Measurements from ENCODE around the gene FOXP1. TPM values are rescaled to one million over a fixed set of nuclear protein-coding genes. Genes with fewer than 3 reads are reported as not detected.

Gene FOXP1
- polyA plus RNA-seq, 1 donor (not counting 4 experiments of a cell fraction or from before 2014, with no cell fraction given): 14.6 TPM

DNA sequence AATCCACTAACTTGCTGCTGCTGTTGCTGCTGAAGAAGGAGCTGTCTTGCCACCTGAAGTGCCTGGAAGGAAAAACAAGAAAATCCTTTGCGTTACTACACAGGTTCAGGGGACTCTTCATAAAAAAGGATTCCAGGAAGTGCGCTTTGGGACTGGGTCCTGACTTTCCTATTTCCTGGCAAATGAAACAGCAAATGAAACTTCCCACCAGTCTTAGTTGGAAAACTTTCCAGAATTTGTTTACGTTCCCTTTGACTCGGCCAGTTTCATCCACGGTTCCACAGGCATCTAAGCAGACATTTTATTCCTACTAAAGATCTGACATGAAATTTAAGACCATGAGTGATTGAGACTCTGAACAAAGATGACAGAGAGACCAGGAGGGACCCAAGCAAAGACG lies 471.0 kb downstream of the FOXP1 start:
- FAIRE-seq (no peak), DNase-seq (ENCODE audit: low read depth, low spot score) (no peak)
- H4K20me1 ChIP-seq (ENCODE audit: control insufficient read depth, extremely low read depth, insufficient read depth, low read length): no peaks in the 10 kb centered on the region
- peaks cover 16% of the 10 kb centered on the region for H3K4me1 ChIP-seq (ENCODE audit: control insufficient read depth, extremely low read depth, insufficient read depth, low read length)
- no peak overlapping the region for H3K4me2 ChIP-seq (ENCODE audit: control insufficient read depth, extremely low read depth, insufficient read depth, low read depth, low read length)
- no peaks in the 10 kb centered on the region for H3K9me3 ChIP-seq (ENCODE audit: control insufficient read depth, low read depth, low read length)
- H3K27ac ChIP-seq (ENCODE audit: control insufficient read depth, insufficient read depth, low read length): no peak overlapping the region
- H3K9ac ChIP-seq (ENCODE audit: control insufficient read depth, extremely low read depth, insufficient read depth, low read length): no peak overlapping the region
- H3K4me3 ChIP-seq (ENCODE audit: control insufficient read depth in 2 of 3, extremely low read depth in 1 of 3, insufficient read depth in 2 of 3, low read depth in 1 of 3, low read length in 3 of 3): no peak overlapping the region
- no peaks in the 10 kb centered on the region for H3K27me3 ChIP-seq (ENCODE audit: control insufficient read depth, extremely low read depth, insufficient read depth, low read length)
- no peaks in the 10 kb centered on the region for H3K36me3 ChIP-seq (ENCODE audit: control insufficient read depth in 2 of 2, extremely low read depth in 1 of 2, insufficient read depth in 2 of 2, low read length in 2 of 2)
- no peaks in the 10 kb centered on the region for H3K79me2 ChIP-seq (ENCODE audit: control insufficient read depth, insufficient read depth, low read length)
- TF ChIP-seq, protein P1, sequence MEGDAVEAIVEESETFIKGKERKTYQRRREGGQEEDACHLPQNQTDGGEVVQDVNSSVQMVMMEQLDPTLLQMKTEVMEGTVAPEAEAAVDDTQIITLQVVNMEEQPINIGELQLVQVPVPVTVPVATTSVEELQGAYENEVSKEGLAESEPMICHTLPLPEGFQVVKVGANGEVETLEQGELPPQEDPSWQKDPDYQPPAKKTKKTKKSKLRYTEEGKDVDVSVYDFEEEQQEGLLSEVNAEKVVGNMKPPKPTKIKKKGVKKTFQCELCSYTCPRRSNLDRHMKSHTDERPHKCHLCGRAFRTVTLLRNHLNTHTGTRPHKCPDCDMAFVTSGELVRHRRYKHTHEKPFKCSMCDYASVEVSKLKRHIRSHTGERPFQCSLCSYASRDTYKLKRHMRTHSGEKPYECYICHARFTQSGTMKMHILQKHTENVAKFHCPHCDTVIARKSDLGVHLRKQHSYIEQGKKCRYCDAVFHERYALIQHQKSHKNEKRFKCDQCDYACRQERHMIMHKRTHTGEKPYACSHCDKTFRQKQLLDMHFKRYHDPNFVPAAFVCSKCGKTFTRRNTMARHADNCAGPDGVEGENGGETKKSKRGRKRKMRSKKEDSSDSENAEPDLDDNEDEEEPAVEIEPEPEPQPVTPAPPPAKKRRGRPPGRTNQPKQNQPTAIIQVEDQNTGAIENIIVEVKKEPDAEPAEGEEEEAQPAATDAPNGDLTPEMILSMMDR (optimal IDR thresholded peaks at IDR 0.05 in 1 of 3, IDR thresholded peaks at IDR 0.05 in 1 of 3, conservative IDR thresholded peaks at IDR 0.05 in 1 of 3; ENCODE audit: extremely low read depth in 1 of 3, insufficient read depth in 2 of 3, low read length in 3 of 3): no peak
- TF ChIP-seq EZH2 (IDR thresholded peaks at IDR 0.05; ENCODE audit: low read length): no peak
- H3K9me1 ChIP-seq (ENCODE audit: control insufficient read depth, extremely low read depth, insufficient read depth, low read length): no peaks in the 10 kb centered on the region
- dilution Hi-C loops (cut with MboI; ENCODE audit: extremely low pct_ligation_motif_present, low sequenced_read_pairs): no loop called here
- no peak overlapping the region for H2AFZ ChIP-seq (ENCODE audit: control insufficient read depth, low read length)

DNA sequence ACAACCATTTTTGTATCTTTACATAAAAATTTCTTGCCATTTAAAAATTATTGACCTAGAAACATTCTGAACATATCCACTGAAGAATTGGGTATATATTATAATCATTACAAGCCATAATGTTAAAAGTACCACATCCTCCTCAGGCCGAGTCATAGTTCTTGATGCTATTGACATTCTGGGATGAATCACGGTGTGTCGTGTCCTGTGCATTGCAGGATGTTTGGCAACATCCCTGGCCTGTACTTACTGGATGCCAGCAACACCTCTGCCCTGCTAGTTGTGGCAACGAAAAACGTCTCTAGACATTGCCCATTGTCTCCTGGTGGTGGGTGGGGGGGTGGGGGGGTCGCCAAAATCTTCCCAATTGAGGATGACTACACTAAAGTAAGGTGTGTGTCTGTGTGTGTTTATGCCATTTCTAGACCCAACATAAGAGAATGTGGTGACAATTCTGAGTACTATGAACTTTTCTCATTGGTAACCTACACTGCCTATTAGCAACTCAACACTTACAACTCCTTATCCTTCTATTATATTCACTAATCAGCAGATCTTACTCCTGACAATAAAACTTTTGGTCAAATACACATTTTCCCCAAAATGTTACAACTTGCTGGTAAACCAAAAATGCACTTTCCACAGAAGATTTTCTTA lies 471.6 kb downstream of the FOXP1 start:
- H3K79me2 ChIP-seq (ENCODE audit: control insufficient read depth, insufficient read depth, low read length): no peaks in the 10 kb centered on the region
- no peaks in the 10 kb centered on the region for H4K20me1 ChIP-seq (ENCODE audit: control insufficient read depth, extremely low read depth, insufficient read depth, low read length)
- no peaks in the 10 kb centered on the region for H3K9me3 ChIP-seq (ENCODE audit: control insufficient read depth, low read depth, low read length)
- TF ChIP-seq EZH2 (IDR thresholded peaks at IDR 0.05; ENCODE audit: low read length): no peak
- TF ChIP-seq, protein P1 (optimal IDR thresholded peaks at IDR 0.05 in 1 of 3, IDR thresholded peaks at IDR 0.05 in 1 of 3, conservative IDR thresholded peaks at IDR 0.05 in 1 of 3; ENCODE audit: extremely low read depth in 1 of 3, insufficient read depth in 2 of 3, low read length in 3 of 3): no peak
- no peak overlapping the region for H3K4me3 ChIP-seq (ENCODE audit: control insufficient read depth in 2 of 3, extremely low read depth in 1 of 3, insufficient read depth in 2 of 3, low read depth in 1 of 3, low read length in 3 of 3)
- no peak overlapping the region for H2AFZ ChIP-seq (ENCODE audit: control insufficient read depth, low read length)
- DNase-seq (ENCODE audit: low read depth, low spot score): peak; percentile 32
- no peaks in the 10 kb centered on the region for H3K9me1 ChIP-seq (ENCODE audit: control insufficient read depth, extremely low read depth, insufficient read depth, low read length)
- FAIRE-seq: peak; percentile 88
- H3K4me2 ChIP-seq (ENCODE audit: control insufficient read depth, extremely low read depth, insufficient read depth, low read depth, low read length): no peak overlapping the region
- peaks cover 16% of the 10 kb centered on the region for H3K4me1 ChIP-seq (ENCODE audit: control insufficient read depth, extremely low read depth, insufficient read depth, low read length)
- peak overlapping the region; percentile 59 for H3K27ac ChIP-seq (ENCODE audit: control insufficient read depth, insufficient read depth, low read length)
- no peaks in the 10 kb centered on the region for H3K36me3 ChIP-seq (ENCODE audit: control insufficient read depth in 2 of 2, extremely low read depth in 1 of 2, insufficient read depth in 2 of 2, low read length in 2 of 2)
- no peaks in the 10 kb centered on the region for H3K27me3 ChIP-seq (ENCODE audit: control insufficient read depth, extremely low read depth, insufficient read depth, low read length)
- no peak overlapping the region for H3K9ac ChIP-seq (ENCODE audit: control insufficient read depth, extremely low read depth, insufficient read depth, low read length)
- dilution Hi-C loops (cut with MboI; ENCODE audit: extremely low pct_ligation_motif_present, low sequenced_read_pairs): no loop called here

Data from keratinocyte (primary cell).